ENCODE results near the gene CFAP299.

GRCh38 chr4:80839792-80840191, 504.3 kb downstream of the CFAP299 start:
- TF ChIP-seq YY1 (IDR thresholded peaks at IDR 0.05; ENCODE audit: low read depth) (no peak), RAD21 (IDR thresholded peaks at IDR 0.05; ENCODE audit: low read depth) (no peak), EGR1 (IDR thresholded peaks at IDR 0.05) (no peak), REST (IDR thresholded peaks at IDR 0.05; ENCODE audit: low read depth) (no peak)

Data from Ishikawa (cell line).